HG02943 (cell line): ENCODE measurements around the gene TBL3.
"Not testable (repeated sequence)": the region's sequence is repeated elsewhere in the genome, so short reads cannot be mapped to it uniquely, and the experiment has no call there.

ENCODE experiments used
- ATAC-seq: cut with Tn5 transposase; IDR thresholded peaks from one replicate; pipeline ENCODE4 v1.9.1; 2021; ENCODE audit warnings: mild to moderate bottlenecking, low read depth, moderate library complexity; ENCODE audit not compliant: unreplicated experiment

Gene TBL3

DNA sequence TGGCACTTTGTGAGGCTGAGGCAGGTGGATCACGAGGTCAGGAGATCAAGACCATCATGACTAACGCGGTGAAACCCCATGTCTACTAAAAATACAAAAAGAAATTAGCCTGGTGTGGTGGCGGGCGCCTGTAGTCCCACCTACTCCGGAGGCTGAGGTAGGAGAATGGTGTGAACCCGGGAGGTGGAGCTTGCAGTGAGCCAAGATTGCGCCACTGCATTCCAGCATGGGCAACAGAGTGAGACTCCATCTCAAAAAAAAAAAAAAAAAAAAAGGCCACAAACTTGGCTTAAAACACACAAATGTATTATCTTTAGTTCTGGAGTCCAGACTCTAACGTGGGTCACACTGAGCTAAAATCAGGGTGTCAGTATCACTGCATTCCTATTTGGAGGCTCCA is 39.9 kb downstream of the TBL3 start:
- ATAC-seq: not testable (repeated sequence)

DNA sequence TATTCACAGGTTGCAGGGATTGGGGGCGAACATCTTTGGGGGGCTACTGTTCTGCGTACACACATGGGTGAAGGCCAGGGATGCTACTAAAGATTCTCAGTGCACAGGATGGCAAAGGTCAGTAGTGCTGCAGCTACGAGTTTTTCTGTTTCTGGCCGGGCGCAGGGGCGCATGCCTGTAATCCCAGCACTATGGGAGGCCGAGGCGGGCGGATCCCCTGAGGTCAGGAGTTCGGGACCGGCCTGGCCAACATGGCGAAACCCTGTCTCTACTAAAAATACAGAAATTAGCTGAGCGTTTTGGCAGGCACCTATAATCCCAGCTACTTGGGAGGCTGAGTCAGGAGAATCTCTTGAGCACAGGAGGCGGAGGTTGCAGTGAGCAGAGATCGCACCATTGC is 41.7 kb downstream of the TBL3 start:
- ATAC-seq: no peak

DNA sequence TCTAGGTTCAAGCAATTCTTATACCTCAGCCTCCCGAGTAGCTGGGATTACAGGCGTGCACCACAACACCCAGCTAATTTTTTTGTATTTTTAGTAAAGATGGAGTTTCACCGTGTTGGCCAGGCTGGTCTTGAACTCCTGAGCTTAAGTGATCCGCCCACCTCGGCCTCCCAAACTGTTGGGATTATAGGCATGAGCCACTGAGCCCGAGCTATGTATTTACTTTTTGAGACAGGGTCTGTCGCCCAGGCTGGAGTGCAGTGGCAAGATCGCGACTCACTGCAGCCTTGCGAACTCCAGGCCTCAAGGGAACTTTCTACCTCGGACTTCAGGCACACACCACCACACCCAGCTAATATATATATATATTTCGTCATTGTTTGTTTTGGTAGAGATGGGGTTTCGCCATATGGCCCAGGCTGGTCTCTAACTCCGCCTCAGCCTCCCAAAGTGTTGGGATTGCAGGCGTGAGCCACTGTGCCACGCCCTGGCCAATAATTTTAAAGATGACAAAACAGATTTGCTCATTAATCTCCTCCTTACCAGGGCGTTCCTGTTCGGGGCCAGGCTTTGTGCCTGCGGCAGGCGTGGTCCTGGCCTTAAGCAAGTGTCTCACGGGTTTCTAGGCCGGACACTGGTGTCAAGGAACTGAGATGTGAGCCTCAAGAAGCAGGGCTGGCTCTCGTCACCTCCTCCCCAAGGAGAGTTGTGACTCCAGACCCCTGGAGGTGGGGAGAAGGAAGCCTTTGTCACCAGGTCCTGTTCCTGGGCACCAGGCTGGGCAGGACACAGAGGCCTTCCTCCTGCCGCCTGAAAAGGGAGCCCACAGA is 43.5 kb downstream of the TBL3 start:
- no peak for ATAC-seq

DNA sequence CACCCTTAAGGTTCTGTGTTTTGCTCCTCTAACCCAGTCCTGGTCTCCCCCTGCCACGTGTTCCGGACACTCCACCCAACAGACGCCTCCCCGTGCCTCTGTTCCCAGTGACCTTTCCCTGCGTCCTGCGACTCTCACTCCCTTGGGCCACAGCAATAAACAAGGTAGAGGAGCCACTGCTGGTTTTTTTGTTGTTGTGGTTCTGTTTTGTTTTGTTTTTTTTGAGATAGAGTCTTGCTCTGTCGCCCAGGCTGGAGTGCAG is 44.0 kb downstream of the TBL3 start:
- ATAC-seq: no peak

DNA sequence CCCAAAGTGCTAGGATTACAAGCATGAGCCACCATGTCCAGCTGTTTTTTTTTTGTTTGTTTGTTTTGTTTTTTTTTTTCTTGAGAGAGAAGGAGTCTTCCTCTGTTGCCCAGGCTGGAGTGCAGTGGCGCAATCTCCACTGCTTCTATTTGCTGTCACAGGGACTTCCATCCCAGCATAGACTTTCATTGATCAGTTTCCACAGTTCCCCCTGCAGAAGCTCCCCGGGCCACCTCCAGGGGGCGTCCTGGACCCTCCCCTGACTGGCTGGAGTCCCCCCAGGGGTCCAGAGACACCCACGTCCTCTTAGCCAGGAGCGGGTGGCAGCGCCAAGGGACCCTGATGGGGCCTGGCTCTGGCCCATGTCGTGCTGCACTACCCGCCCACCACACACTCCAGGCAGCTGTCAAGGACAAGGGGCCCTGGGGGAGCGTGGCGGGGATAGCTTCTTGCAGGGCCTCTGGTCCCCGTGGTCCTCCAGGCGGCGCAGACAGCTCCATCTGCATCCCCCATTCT is 44.6 kb downstream of the TBL3 start:
- no peak for ATAC-seq

DNA sequence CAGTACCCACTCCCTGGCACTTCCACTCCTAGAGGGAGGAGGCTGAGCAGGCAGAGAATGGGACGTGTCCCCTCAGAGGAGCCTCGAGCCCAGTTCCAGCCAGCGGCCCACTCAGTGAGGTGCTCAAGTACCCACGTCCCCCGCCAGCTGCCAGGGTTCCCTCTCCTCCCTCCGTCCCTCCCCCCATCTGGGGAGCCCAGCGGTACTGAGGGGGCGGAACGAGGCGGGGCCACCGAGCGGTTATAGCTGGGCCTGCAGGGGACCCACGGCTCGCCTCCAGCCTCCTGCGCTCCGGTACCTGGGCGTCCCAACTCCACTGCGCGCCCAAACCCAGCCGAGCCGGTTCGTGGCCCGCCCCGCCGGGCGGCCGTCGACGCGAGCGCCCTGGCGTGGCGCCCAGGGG is 47.7 kb downstream of the TBL3 start, which contains the start of gene NPW:
Gene NPW (plus strand): TSS at position 268 of the 403 bp plus-strand sequence.
- ATAC-seq: no peak

DNA sequence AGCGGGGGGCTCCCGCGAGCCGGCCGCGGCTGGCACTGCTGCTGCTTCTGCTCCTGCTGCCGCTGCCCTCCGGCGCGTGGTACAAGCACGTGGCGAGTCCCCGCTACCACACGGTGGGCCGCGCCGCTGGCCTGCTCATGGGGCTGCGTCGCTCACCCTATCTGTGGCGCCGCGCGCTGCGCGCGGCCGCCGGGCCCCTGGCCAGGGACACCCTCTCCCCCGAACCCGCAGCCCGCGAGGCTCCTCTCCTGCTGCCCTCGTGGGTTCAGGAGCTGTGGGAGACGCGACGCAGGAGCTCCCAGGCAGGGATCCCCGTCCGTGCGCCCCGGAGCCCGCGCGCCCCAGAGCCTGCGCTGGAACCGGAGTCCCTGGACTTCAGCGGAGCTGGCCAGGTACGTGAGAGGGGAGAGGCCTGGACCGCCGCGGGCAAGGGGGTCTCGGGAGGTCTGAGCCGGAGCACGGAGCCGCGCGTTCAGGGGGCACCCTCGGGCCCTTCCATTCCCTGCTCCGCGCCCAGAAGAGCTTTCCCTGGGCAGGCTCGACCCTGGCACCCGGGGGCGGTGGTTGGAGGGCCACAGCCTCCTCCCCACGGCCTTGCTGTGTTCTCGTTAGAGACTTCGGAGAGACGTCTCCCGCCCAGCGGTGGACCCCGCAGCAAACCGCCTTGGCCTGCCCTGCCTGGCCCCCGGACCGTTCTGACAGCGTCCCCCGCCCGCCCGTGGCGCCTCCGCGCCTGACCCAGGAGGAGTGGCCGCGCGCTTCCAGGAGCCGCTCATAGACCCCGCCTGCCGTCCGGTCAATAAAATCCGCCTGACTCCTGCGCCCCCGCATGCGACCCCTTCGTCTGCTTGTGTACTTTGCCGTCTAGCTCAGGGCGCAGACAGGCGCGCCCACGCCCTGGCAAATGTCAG is 48.3 kb downstream of the TBL3 start:
- ATAC-seq: no peak

DNA sequence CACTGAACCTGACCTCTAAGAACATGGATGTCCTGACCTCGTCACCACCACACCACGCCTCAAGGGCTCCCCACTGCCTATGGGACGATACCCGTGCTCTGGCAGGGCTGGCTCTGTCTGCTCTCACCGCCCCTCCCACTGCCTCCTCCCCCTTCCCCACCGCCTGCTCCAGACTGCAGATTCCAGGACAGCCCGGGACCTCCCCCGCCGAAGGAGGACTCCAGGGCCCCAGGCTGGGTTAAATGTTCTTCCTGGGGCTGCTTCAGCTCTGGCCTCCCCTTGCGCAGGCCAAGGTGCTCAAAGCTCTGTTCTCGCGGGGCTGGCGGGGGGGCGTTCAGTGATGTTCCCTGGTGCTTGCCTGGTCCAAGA is 50.9 kb downstream of the TBL3 start:
- no peak for ATAC-seq

DNA sequence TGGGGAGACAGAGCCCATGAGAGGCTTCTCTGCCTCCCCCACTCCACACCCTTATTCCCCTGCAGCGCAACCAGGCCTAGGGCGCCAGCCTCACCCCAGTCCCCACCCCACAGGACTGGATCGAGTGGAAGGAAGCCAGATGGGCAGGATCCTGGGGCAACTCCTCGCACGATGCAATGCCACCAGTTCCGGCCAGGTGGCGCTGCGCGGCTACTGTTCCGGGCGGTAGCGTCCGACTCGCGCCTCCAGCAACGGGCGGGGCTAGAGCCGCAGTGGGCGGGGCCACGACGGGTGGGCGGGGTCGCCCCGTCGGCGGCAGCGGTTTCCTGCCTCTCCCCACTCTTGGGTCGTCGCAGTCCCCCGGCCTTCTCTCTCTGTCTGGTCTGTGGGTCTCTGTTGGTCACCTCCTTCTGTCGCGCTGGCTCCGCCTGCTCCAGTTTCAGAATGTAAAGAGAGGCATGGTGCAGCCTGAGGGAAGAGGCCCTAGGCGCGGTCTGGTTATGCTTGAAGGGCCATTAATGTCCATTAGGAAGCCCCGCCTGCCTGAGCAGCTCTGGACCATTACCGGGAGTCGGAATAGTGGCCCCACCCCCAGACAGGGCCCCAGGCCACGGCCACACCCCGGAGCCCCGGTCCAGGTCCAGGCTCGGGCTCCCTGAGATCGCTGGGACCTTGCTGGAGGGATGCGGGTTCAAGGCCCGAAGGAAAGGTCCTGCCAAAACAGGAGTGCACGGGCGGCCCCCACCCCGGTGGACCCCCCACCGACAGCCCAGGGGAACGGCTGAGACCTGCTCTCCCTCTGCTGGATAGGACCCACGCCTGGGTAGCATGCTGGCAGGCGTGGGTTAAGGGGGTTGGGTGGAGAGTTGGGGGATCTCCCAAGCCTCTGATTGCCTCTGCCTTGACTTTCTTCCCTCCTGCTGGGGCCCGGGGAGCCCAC is 51.5 kb downstream of the TBL3 start:
- ATAC-seq: peak; percentile 69

DNA sequence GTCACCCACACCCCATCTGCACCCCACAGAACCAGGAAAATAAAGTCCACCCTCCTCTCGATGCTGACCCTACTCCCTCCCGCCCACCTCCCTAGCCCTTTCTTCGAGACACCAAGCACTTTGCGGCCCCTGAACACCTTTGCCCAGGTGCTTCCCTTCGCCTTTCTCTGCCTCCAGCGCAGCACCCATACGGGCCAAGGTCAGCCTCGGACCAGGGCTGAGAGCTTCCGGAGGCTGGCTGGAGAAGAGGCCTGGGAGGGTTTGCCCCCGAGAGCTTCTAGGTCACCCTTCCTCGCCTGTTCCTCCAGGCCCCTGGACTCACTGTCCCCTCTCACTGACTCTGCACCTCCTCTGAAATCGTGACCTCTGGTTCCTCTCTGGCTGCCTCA is 52.2 kb downstream of the TBL3 start:
- no peak for ATAC-seq

DNA sequence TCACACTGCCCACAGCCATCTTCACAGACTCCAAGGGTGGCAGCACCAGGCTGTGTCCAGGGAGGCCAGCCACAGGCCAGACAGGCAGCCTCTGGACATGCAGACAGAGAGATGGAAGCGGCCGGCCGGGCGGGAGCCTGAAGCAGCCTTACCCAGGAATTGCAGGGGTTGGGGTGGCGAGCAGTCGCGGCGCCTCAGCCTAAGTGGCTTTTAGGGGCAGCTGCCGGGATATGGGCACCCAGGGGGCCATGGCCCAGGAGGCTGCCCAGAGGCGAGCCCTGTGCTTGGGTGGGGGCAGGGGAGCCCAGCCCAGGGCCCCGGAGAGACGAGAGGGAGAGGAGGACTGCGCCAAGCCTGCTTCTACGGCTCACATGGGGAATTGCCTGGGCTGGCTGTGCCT is 53.4 kb downstream of the TBL3 start:
- ATAC-seq: no peak

DNA sequence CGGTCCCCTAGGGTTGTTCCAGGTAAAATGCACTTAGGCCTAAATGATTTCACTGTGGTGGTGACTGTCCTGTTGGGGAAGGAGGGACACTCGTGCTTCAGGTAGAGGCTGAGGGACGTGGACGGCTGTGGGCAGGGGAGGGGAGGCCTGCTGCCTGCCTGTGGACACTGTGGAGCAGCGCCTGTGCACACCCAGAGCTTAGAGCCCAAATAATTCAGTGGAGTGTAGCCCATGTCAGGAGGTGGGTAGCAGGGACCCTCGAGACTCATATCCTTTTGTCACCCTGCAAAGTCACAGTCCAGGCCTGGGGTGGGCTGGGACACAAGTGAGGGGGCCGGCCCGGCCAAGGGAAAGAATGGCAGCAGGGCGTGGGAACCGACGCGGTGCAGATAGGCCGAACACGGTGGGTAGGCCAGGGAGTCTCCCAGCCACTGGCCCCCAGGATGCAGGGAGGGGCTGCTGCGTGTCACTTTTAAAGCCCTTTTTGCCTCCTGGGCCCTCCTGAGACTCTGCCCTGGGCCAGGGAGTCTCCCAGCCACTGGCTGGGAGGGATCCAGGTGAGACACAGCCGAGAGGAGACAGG is 54.1 kb downstream of the TBL3 start:
- no peak for ATAC-seq

DNA sequence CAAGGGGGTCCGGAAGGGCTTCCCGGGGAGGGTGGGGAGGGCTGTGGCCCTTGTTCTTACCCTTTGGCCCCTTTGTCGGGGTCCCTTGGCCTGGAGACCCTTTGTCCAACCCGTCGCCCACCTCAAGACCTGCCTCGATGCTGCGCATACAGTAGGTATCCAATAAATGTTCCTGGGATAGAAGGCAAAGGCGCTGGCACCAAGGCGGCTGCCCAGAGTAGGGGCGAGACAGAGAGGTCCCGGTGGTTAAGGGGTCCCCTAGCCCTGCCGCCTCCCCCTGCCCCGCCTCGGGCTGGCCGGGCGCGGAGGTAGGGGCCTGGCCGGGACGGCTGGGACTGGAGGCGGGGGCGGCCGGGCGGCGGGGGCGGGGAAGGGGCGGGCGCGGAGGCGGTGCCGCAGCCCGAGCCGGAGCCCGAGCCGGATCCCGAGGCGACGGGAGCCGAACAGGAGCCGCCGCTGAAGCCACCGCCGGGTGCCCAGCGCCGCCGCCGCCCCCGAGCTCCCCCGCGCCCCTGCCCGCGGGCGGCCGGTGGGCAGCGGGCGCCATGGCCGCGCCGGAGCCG is 54.7 kb downstream of the TBL3 start, which contains the start of gene NHERF2:
Gene NHERF2 (plus strand): TSS at position 442 of the 563 bp plus-strand sequence. CDS start 104 bp downstream, at position 546.
- no peak for ATAC-seq

DNA sequence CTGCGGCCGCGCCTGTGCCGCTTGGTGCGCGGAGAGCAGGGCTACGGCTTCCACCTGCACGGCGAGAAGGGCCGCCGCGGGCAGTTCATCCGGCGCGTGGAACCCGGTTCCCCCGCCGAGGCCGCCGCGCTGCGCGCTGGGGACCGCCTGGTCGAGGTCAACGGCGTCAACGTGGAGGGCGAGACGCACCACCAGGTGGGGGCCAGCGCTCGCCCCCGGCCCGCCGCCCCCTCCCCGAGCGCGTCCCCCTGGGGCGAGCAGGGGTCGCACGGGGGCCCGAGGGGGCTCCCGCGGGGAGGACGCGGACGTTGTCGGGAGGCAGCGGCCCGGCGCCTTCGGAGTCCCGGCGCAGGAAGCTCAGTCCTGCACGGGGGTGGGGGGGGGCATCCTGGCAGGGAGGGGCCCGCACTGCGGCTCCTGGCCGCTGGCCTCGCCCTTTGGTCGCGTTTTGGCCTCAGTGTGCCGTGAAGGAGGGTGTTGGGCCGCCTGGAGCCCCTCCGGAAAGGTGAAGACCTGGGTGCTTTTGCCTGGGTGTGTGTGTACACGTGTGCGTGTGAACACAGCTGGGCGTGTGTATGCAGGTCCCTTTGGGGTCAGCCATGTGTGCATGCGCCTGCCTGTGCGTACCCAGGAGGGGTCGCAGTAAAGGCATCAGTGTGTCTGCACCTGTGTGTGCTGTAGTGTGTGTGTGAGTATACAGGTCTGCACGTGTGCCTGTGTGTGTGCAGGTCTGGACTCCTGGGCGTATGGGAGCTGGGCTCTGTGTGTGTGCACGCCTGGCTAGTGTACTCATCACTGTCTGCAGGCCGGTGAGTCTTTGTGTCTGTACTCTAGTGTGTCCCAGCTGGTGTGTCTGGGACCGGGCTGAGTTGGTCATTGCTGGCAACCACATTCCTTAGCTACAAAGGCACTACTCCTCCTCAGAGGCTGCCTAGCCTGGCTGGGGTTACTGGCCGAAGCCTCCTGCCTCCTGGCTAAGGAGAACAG is 55.5 kb downstream of the TBL3 start:
- no peak for ATAC-seq

DNA sequence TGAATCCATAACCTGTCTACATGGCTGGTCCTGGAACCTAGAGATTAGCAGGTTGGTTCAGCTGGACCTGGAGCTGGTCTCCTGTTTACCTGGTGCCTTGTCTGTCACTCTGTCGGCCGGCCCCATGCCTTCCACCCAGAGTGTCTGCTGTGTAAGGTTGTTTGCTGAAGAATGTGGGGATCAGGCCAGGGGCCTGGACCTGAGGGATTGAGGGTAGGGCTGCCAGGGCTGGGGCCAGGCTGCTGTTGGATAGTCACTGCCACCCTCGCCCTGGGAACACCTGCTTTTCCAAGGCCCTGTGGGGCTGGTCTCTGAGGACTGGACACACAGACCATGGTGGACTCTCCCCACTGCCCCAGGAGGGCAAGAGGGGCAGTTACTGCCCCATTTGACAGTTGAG is 56.3 kb downstream of the TBL3 start:
- ATAC-seq: no peak

DNA sequence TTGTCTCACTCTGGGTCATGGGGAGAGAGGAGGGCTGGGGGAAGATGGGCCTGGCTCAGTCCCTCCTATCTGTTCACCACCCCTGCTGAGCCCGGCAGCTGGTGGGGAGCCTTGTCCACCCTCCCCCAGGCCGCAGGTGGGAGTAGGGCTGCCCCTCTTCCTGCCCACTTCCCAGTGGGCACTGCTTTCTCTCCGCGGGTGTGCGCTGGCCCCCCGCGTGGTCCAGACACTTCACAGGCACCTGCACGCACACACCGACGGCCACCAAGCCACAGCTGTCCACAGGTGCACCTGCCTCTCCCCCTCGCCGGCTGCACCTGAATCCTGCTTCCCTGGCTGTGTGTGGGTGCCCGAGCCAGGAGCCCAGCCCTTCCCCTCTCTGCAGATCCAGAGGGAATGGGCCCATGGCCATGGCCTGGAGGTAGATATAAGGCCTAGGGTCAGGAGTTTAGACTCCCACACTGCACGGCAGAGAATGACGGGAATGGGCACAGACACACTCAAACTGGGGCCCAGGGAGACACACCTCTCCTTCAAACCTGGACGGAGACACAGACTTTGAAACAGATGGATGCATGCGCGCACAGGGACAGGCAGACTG is 56.9 kb downstream of the TBL3 start:
- no peak for ATAC-seq

DNA sequence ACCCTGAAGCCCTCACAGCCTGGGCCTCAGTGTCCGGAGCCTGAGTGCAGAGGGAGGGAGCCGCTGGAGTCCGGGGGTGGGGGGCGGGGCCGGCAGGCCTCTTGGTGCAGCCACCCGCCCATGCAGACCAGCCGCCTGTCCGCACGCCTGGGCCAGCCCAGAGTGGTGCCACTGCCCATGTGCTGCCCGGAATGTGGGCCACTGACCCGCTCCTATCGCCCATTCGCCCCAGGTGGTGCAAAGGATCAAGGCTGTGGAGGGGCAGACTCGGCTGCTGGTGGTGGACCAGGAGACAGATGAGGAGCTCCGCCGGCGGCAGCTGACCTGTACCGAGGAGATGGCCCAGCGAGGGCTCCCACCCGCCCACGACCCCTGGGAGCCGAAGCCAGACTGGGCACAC is 57.5 kb downstream of the TBL3 start:
- ATAC-seq: no peak

DNA sequence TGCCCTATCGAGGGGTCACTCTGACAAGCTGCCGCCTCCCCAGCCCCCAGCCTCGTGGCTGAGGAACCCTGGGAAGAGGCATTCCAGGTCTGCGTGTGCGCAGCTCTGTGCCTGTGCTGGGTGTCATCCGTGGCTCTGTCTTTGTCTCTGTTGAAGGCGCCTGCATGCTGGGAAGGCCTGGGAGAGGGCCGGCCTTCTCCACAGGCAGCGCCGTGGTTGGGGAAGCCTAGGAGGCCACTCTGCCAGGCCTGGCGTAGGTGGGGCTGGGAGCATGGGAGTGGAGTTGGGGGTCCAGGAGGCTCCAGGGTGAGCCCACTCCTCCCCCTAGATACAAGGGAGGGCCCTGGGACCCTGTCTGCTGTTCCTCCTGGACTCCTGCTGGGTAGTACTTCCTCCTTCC is 58.2 kb downstream of the TBL3 start:
- ATAC-seq: no peak
